ENCODE measurements around the gene HSD17B2. TPM values are rescaled to one million over a fixed set of nuclear protein-coding genes. Genes with fewer than 3 reads are reported as not detected.

The HSD17B2 gene
- total and polyA plus RNA-seq, 8 donors, result 8.0 to 66.9 (median 20.8) TPM

DNA sequence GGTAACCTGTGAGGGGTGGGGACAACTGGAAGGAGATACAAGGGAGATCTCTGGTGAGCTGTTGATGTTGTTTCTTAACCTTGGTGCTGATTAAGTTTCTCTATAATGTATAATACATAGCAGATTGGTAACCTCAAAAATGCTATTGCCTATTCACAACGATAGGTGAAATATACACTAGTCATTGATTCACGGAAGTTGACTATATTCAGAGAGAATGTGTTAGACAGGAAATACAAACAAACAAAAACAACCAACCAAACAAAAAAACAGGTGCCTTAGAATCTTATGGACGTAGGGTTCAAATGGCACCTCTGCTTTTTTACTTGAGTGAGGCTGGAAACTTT lies 21.5 kb downstream of the HSD17B2 start:
- no peak for DNase-seq
- WGBS, 2 donors, result 53 to 60% methylated on average over 3 of the region's 3 CpGs

DNA sequence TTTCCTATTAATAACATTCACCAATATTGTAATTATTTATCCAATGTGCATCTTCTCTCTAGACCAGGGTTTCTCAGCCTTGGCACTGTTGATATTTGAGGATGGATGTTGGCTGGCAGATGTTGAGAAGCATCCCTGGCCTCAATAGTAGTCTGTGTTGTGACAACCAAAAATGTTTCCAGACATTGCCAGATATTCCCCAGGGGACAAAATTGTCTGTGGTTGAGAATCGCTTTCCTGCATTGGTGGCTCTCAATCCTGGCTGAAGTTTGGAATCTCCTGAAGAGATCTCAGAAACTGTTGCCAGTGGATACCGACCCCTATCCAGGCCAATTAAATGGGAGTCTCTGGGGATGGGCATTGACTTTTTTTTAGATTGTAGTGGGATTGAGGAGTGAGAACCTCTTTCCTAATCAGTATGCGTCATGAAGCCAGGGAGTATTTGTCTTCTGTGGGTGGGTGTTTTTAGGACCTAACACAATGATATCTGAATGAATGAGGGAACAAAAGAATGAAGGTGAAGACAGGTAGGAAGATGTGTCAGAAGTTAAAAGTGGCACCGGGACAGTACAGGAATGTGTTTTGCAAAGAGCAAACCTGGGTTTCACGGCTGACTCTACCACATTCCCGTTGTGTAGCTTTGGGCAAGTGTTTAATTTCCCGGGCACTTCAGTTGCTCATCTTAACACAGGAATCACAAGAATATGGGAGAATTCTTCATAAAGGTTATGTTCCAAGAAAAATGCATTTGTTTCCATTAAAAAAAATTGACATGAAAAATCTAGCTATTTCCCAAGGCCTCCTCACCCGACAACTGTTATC lies 24.3 kb downstream of the HSD17B2 start:
- ATAC-seq, result no peak
- no peak overlapping the region for H3K27ac ChIP-seq

More for the DNA sequence above, 21.5 kb downstream of the HSD17B2 start:
- Histone ChIP-seq H3K36me3 (no peaks in the 10 kb centered on the region), H3K4me1 (peaks cover 17 to 23% (median 21%) of the 10 kb centered on the region in 3 donors), H3K9me3 (no peaks in the 10 kb centered on the region), H3K4me3 (no peak overlapping the region), H3K27ac (peak overlapping the region in 1 of 4 donors; percentile 24), H3K27me3 (no peaks in the 10 kb centered on the region)
- ATAC-seq (no peak), FAIRE-seq (no peak)
- intact Hi-C loops (cut with DNase I), result no loop called here
- TF ChIP-seq CTCF (IDR thresholded peaks at IDR 0.05), result no peak

DNA sequence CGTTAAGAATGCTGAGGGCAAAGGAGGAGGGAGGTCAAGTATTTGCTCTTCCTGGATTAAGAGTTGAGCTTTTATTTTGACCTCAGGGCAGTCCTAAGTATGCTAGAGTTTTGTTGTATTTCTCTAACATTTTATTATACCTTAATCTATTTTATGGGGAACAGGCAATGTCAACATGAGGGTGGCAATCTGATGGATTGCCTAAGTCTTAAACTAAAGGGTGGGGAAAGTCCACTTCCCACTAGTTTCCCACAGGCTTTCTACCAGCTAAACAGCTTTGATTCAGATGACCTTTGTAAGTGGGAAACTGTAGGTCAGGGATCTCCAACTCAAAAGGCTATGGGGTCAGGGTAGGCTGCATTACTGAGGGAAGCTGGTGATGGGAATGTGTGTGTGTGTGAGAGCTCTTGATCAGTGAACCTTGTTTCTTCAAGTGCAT lies 24.9 kb downstream of the HSD17B2 start:
- Histone ChIP-seq H3K4me1 (peaks cover 7 to 9% (median 8%) of the 10 kb centered on the region in 3 donors), H3K27ac (no peak overlapping the region), H3K9me3 (no peaks in the 10 kb centered on the region), H3K27me3 (no peaks in the 10 kb centered on the region), H3K36me3 (no peaks in the 10 kb centered on the region), H3K4me3 (no peak overlapping the region)
- no peak for ATAC-seq
- no peak for DNase-seq
- FAIRE-seq, result no peak
- intact Hi-C loops (cut with DNase I), result no loop called here
- TF ChIP-seq CTCF (IDR thresholded peaks at IDR 0.05), result no peak
- 64% methylated on average over 1 of the region's 1 CpG for WGBS, 2 donors

More for the DNA sequence above, 24.3 kb downstream of the HSD17B2 start:
- FAIRE-seq (no peak), DNase-seq (no peak)
- no peaks in the 10 kb centered on the region for H3K9me3 ChIP-seq
- H3K4me1 ChIP-seq, result peaks cover 7 to 9% (median 9%) of the 10 kb centered on the region in 3 donors
- H3K27me3 ChIP-seq, result no peaks in the 10 kb centered on the region
- intact Hi-C loops (cut with DNase I), result no loop called here
- no peak for TF ChIP-seq CTCF (IDR thresholded peaks at IDR 0.05)
- no peak overlapping the region for H3K4me3 ChIP-seq
- WGBS, 2 donors, result 56 to 69% methylated on average over 8 of the region's 8 CpGs
- H3K36me3 ChIP-seq, result no peaks in the 10 kb centered on the region

- peak in 2 of 4 donors; percentile 7 to 22 for TF ChIP-seq CTCF (IDR thresholded peaks at IDR 0.05)
- FAIRE-seq (no peak), DNase-seq (peak in 1 of 6 donors; percentile 21), ATAC-seq (peak in 3 of 4 donors; percentile 55 to 78 (median 77))
- intact Hi-C loops (cut with DNase I), result no loop called here
- no peak overlapping the region for H3K4me3 ChIP-seq
- H3K27ac ChIP-seq, result no peak overlapping the region
- no peaks in the 10 kb centered on the region for H3K36me3 ChIP-seq
- H3K9me3 ChIP-seq, result no peaks in the 10 kb centered on the region
- WGBS, 2 donors, result 26 to 28% methylated on average over 5 of the region's 5 CpGs
- H3K4me1 ChIP-seq, result no peaks in the 10 kb centered on the region
- no peaks in the 10 kb centered on the region for H3K27me3 ChIP-seq
These were observed 26.9 kb downstream of the HSD17B2 start for GRCh38 chr16:82061861-82062525.
